SK-N-SH (cell line): ENCODE data around the gene RAB7B.

Source experiments
- CHD2 ChIP-seq: fragments of 150-350 bp; IDR thresholded peaks from 2 replicates; pipeline ENCODE4 v1.6.1; 2018; ENCODE audit warnings: low read length; ENCODE audit not compliant: partially characterized antibody
- GATA2 ChIP-seq: sonication (generic); formaldehyde crosslinking; IDR thresholded peaks from 2 replicates; pipeline ENCODE4 v1.5.0; 2020; ENCODE audit warnings: mild to moderate bottlenecking, missing genetic modification reagents
- JUND ChIP-seq: IDR thresholded peaks from 2 replicates; pipeline ENCODE4 v1.4.0; 2012
- MEF2A ChIP-seq: IDR thresholded peaks from 2 replicates; pipeline ENCODE4 v1.4.0; 2012; ENCODE audit warnings: low read depth, borderline replicate concordance
- NFIC ChIP-seq: IDR thresholded peaks from 2 replicates; pipeline ENCODE4 v1.4.0; 2012; ENCODE audit warnings: borderline replicate concordance
- POLR2AphosphoS5 ChIP-seq: IDR thresholded peaks from 2 replicates; pipeline ENCODE4 v1.6.1; 2012; ENCODE audit warnings: low read depth, low read length
- RAD21 ChIP-seq: IDR thresholded peaks from 2 replicates; pipeline ENCODE4 v1.6.1; 2012; ENCODE audit warnings: mild to moderate bottlenecking, low read length
- TAF1 ChIP-seq: IDR thresholded peaks from 2 replicates; pipeline ENCODE4 v1.6.1; 2012; ENCODE audit warnings: low read depth, mild to moderate bottlenecking, low read length, moderate library complexity, borderline replicate concordance
- YY1 ChIP-seq: IDR thresholded peaks from 2 replicates; pipeline ENCODE4 v1.4.0; 2012; ENCODE audit warnings: low read depth, mild to moderate bottlenecking
- TF ChIP-seq, protein P1 (sequence below): fragments of 200-600 bp; sonication (generic); IDR thresholded peaks from 2 replicates; pipeline ENCODE4 v1.6.1; 2017; ENCODE audit warnings: antibody characterized with exemption, mild to moderate bottlenecking, moderate library complexity
- TF ChIP-seq, protein P2 (sequence below): IDR thresholded peaks from 2 replicates; pipeline ENCODE4 v1.4.0; 2012; ENCODE audit warnings: low read depth, borderline replicate concordance

DNA sequence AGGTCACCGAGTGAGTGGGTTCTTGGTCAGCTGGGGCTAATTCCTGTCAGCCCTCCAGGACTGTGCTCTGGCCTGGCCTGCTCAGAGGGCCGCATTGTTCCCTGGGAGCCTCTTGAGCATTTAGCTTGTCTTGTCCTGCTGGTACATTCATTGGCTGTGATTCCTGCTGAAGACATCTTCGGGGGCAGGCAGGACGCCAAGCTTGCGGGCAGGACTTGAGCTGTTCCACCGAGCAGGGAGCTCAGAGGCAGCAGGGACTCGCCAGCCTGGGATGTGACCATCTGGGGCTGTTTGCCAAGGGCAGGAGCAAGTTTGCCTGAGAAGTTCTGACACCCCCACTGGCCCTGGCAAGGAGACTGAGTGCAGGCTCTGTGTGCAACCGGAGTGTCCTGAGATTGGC, 52.9 kb downstream of the RAB7B start:
- TF ChIP-seq, protein P1, sequence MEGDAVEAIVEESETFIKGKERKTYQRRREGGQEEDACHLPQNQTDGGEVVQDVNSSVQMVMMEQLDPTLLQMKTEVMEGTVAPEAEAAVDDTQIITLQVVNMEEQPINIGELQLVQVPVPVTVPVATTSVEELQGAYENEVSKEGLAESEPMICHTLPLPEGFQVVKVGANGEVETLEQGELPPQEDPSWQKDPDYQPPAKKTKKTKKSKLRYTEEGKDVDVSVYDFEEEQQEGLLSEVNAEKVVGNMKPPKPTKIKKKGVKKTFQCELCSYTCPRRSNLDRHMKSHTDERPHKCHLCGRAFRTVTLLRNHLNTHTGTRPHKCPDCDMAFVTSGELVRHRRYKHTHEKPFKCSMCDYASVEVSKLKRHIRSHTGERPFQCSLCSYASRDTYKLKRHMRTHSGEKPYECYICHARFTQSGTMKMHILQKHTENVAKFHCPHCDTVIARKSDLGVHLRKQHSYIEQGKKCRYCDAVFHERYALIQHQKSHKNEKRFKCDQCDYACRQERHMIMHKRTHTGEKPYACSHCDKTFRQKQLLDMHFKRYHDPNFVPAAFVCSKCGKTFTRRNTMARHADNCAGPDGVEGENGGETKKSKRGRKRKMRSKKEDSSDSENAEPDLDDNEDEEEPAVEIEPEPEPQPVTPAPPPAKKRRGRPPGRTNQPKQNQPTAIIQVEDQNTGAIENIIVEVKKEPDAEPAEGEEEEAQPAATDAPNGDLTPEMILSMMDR, result no peak
- no peak for TF ChIP-seq GATA2 (CRISPR knock-in tag)
- no peak for TF ChIP-seq TAF1
- no peak for TF ChIP-seq CHD2
- TF ChIP-seq POLR2AphosphoS5, result no peak
- TF ChIP-seq, protein P2, sequence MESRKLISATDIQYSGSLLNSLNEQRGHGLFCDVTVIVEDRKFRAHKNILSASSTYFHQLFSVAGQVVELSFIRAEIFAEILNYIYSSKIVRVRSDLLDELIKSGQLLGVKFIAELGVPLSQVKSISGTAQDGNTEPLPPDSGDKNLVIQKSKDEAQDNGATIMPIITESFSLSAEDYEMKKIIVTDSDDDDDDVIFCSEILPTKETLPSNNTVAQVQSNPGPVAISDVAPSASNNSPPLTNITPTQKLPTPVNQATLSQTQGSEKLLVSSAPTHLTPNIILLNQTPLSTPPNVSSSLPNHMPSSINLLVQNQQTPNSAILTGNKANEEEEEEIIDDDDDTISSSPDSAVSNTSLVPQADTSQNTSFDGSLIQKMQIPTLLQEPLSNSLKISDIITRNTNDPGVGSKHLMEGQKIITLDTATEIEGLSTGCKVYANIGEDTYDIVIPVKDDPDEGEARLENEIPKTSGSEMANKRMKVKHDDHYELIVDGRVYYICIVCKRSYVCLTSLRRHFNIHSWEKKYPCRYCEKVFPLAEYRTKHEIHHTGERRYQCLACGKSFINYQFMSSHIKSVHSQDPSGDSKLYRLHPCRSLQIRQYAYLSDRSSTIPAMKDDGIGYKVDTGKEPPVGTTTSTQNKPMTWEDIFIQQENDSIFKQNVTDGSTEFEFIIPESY, result no peak
- no peak for TF ChIP-seq JUND
- TF ChIP-seq MEF2A, result no peak
- no peak for TF ChIP-seq YY1
- TF ChIP-seq NFIC, result no peak; the same call in 1 of the 2 replicates
- no peak for TF ChIP-seq RAD21
